CD4-positive, alpha-beta T cell treated with Interleukin-10 for 1 hour (primary cell): ENCODE measurements around the gene TBC1D24.
A peak's percentile ranks its signal among the peaks of the same experiment; 100 is the strongest.
"Not testable (repeated sequence)": the region's sequence is repeated elsewhere in the genome, so short reads cannot be mapped to it uniquely, and the experiment has no call there.

Source experiments
- DNase-seq: peaks from one replicate; pipeline ENCODE4 v3.0.0-alpha.2; 2020

TBC1D24 gene

GRCh38 chr16:2474877-2475412, at the start of gene TBC1D24:
Gene TBC1D24, plus strand, starts transcription at chr16:2475127. Its CDS starts 21,022 bp downstream, at chr16:2496149.
- peak; percentile 86 for DNase-seq

DNA sequence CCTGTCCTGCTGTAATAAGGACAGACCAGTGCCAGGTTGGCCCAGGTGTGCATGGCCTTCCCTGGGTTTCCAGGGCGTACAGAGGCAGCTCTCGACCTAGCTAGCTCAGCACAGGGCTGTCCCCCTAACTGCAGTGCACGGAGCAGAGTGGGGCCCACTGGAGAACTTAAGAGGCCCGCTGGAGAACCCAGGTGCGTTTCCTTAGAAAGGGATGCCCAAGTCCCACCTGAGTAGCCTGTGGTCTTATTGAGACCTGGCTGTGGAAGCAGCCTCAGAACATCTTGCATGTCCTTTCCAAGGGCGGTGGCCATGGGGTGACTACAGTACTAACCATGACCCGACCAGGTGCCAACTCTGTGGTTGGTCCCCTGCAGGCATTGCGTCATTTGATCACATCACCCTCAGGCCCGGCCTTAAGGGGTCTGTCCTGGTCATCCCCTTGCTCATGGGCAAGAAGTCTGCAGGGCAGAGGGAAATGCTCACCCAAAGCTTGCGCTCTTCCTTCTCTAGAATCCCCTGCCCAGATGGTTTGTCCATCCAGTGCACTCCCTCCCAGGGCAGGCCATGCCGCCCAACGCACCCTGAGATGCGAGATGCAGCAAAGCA, 49.0 kb upstream of the TBC1D24 start:
- no peak for DNase-seq

GRCh38 chr16:2426941-2427361, 48.0 kb upstream of the TBC1D24 start:
- no peak for DNase-seq

GRCh38 chr16:2427526-2427925, 47.4 kb upstream of the TBC1D24 start:
- no peak for DNase-seq

DNA sequence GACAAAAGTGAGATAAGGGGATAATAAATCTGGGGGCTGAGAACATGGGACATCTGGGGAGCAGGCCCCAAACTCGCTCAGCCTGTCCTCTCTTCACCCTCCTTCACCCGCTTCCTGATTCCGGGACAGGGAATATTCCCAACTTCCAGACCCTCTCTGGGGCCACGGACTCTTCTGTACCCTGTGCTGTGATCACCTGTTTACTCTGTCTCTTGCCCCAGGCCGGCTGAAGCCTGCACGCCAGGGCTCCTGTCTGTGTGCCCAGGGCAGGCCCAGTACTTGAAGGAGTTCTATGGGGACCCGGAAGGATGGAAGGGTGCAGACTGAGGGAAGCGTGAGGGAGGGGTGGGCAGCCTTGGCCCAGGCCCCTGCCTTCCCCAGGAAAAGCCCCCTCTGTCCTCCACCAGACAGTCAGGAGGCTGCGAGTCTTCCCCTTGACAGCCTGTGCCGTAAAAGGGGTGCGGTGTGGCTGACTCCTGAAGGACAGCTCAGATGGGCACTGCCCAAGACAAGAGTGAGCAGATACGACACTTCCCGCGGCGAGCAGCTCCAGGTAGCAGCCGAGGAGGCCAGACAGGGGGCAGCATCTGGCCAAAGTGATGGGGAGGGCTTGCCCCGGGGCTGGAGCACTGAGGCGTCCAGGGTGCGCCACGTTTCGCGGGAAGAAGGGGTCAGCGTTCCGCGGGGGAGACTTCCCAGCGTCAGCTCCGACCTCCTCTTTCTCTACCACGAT, 46.7 kb upstream of the TBC1D24 start:
- DNase-seq: no peak

DNA sequence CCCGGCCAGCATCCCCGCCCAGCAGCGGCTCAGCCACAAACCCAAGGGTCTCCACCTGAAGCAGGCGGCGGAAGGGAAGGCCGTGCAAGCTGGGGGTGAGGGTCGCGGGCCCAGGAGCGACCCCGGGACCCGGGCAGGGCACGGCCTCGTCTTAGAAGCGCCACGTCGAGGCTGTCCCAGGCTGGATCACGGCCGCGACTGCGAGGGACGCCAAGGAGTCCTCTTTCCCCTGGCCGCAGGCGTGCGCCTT, 46.2 kb upstream of the TBC1D24 start:
- no peak for DNase-seq

DNA sequence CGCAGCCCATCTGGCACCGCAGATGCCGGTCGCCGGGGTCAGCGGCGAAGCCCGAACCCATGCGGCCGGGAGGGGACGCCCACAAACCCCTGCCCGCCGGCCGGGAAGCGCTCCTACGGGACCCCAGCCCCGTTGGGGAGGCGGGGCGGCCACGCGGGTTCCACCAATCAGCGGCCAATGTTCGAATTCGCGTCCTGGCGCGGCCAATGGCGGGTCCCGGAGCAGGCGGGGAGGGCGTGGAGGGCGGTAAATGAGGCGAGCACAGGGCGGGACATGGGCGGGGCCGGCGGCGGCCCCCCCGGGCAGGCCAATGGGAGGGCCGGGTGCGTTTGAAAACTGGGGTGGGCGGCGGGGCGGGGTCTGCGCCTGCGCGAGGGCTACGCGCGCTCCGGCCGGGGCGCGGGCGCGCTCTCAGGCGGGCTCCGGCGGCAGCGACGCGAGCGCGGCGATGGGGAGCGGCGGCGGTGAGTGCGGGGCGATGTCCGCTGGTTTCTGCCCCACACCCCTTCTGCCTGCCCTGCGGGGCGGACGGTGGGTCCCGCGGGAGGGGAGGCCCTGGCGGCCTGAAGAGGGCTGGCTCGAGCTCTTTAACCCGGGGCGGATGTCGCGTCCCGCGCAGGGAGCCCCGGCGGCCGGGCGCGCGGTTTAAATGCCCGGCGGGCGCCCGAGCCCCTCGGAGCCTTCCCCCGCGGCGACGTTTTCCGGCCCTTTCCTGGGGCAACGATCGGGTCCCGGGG, 45.7 kb upstream of the TBC1D24 start, which contains the start of gene CCNF:
Gene CCNF, plus strand, starts transcription at position 414 of the 737 bp plus-strand sequence. Its CDS starts 35 bp downstream, at position 449.
- DNase-seq: peak; percentile 98

GRCh38 chr16:2429771-2430663, 44.9 kb upstream of the TBC1D24 start:
- DNase-seq: peak; percentile 37

DNA sequence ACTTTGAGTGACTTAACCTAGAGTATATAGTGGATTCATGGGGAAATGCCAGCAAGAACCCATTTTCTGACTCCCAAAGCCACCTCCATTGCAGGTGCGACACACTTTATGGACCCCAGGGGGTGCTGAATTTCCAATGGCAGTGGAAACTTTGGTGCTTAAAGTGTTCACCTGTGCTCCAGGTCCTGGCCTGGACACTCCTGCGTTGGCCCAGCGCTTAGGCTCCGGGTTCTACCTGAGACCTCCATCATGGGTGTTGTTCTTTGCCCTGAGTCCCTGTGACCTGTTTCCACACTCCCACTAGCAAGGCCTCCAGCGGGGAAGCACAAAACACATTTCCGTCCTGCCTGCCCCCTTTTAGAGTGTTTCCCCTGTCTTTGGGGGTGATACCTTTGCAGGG, 42.6 kb upstream of the TBC1D24 start:
- DNase-seq: peak; percentile 4

DNA sequence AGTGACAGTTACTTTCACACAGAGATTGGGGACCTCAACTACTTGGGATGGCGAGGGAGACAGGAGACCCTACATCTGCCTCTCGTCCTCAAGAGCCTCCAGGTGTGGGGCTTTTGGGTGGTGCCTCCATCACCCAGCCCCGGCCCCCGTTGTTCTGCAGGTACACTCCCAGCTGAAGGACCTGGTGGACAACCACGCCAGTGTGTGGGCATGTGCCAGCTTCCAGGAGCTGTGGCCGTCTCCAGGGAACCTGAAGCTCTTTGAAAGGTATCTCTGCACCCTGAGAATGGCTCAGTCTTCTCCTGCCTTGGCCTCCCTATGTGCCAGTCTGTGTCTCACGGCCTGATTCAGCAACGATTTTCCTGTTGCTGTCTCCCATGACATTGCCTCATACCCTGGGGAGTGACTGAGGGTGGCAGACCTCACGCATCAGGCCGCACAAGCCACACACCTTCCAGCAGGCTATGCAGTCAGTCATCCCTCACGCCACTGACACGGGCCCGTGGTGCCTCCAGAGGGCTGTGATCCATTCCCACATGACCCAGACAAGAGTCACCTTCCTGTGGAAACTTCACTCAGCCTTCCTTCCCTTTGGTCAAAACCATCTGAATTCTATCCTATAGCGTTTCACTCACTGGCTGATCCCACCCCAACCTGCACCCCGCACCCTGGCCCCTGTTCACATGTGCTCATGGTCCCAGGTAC, 42.0 kb upstream of the TBC1D24 start:
- no peak for DNase-seq

- DNase-seq: not testable (repeated sequence)
These were observed 39.7 kb upstream of the TBC1D24 start for GRCh38 chr16:2435236-2435635.

- no peak for DNase-seq
These were observed 38.8 kb upstream of the TBC1D24 start for GRCh38 chr16:2436110-2436509.

GRCh38 chr16:2437032-2437790, 37.7 kb upstream of the TBC1D24 start:
- no peak for DNase-seq

GRCh38 chr16:2438121-2438520, 36.8 kb upstream of the TBC1D24 start:
- DNase-seq: no peak

- no peak for DNase-seq
These were observed 35.3 kb upstream of the TBC1D24 start for GRCh38 chr16:2439598-2439997.

DNA sequence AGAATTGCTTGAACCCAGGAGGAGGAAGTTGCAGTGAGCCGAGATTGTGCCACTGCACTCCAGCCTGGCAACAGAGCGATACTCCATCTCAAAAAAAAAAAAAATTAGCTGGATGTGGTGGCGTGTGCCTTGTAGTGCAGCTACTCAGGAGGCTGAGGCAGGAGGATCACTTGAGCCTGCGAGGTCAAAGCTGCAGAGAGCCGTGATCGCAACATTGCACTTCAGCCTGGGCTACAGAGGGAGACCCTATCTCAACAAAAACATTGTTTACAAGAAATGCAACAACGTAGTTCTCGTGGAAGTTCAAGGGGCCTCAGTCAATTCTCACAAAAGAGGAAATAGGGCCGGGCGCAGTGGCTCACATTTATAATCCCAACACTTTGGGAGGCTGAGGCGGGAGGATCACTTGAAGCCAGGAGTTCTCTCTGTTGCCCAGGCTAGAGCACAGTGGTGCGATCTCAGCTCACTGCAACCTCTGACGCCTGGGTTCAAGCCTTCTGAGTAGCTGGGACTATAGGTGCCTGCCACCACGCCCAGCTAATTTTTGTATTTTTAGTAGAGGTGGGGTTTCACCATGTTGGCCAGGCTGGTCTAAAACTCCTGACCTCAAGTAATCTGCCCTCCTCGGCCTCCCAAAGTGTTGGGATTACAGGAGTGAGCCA, 33.7 kb upstream of the TBC1D24 start:
- not testable (repeated sequence) for DNase-seq

DNA sequence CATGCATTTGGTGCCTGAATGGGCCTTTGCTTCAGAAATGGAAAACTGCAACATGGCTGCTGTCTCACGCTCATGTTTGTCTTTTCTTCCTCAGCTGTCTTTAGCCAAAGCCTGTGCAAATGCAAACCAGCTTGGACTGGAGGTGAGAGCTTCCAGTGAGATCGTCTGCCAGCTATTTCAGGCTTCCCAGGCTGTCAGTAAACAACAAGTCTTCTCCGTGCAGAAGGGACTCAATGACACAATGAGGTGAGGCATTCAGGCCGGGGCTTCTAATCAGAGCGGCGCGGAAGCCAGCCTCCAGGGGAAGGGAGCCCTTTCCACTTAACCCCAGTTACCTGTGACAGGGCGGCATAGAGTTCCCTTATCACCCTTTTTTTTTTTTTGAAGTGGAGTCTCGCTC, 31.4 kb upstream of the TBC1D24 start:
- DNase-seq: no peak

DNA sequence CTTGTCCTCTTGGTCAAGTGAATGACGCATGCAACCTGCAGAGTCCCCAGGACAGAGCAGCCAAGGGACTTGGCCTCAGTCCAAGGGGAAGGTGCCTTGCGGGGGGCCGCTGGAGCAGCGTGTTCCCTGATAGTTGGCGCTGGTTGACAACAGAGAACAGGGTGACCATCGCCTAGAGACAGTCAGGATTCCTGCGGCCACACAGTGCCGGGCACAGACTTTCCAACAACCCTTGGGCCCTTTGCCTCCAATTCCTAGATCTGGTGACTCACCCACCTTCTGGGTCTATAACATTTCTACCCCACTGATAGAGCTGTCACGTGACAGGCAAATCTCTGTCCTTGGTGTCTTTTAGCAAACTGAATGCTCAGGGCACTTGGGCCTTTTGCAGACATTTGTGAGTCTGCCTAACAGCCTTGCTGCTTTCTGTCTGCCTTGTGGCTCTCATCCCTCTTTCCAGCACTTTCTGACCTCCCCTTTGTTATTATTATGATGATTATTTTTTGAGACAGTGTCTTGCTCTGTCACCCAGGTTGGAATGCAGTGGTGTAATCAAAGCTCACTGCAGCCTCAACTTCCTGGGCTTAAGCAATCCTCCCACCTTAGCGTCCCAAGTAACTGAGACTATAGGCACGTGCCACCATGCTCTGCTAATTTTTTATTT, 26.9 kb upstream of the TBC1D24 start:
- no peak for DNase-seq

DNA sequence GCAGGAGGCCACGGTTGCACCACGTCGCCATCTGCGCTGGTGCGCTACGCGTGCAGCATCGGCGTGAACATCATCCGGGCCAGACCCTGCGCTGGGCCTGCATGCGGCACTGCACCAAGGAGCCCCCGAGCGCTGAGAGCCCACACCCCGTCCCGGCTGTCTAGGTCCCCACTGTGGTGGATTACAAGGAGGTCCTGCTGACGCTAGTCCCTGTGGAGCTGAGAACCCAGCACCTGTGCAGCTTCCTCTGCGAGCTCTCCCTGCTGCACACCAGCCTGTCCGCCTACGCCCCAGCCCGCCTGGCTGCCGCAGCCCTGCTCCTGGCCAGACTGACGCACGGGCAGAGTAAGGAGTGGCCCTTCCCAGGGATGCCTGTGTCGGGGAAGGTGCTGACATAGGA, 25.8 kb upstream of the TBC1D24 start:
- no peak for DNase-seq

GRCh38 chr16:2450535-2450934, 24.4 kb upstream of the TBC1D24 start:
- DNase-seq: no peak
